K562 (cell line): Measurements from ENCODE around the gene FIGNL1. TPM values are rescaled to one million over a fixed set of nuclear protein-coding genes. Genes with fewer than 3 reads are reported as not detected.

ENCODE experiments used
- ATAC-seq: fragments of 200-7000 bp; cut with Tn5 transposase; 3 replicates; pipeline ENCODE4 v1.9.1; 2020; ENCODE audit warnings: moderate library complexity
- BruUV-seq: library from RNA; stranded (reverse); fragments of 400-500 nt; replicated peaks from 2 replicates; lab custom pipeline; 2021; lab: Mats Ljungman, UMichigan
- CTCF ChIA-PET: fragments of 300-600 bp; formaldehyde crosslinking; extraction: SDS; loops from one replicate; lab custom pipeline; 2021; ENCODE audit warnings: low intra/inter-chr PET ratio; lab: Yijun Ruan, JAX
- POLR2A ChIA-PET: fragments of 300-600, 350-650 bp; sonication (Branson Sonifier 250); formaldehyde crosslinking; extraction: SDS; loops from one replicate; lab custom pipeline; 2021; ENCODE audit warnings: antibody characterized with exemption, inconsistent platforms; lab: Yijun Ruan, JAX
- DNase-seq, 4 experiments: peaks; one replicate each; pipeline versions ENCODE4 v3.0.0 to v3.0.0-alpha.2; 2011 to 2018; ENCODE audit warnings: low spot score in 3 of 4, mixed read lengths in 3 of 4; ENCODE audit errors: extremely low read depth in 1 of 4
- FAIRE-seq: peaks from 2 replicates; lab custom pipeline; 2011; peaks lifted over from hg19 to GRCh38; lab: Jason Lieb, UNC
- H2AFZ ChIP-seq: 2 replicates; pipeline ENCODE4 v1.6.0; 2011; ENCODE audit warnings: low read depth, low read length, control low read depth, inconsistent platforms
- H3K27ac ChIP-seq: fragments of 200-600 bp; 3 replicates; pipeline ENCODE4 v1.8.0; 2011; ENCODE audit warnings: low read depth, mild to moderate bottlenecking, control low read depth, inconsistent platforms, low read length, moderate library complexity, mixed read lengths; ENCODE audit errors: extremely low read depth
- H3K27me3 ChIP-seq, 2 experiments: fragments of 300-600 bp in 1 of 2; 2 replicates in 1 of 2; 3 replicates in 1 of 2; pipeline versions ENCODE4 v1.6.0 to v1.8.0; 2011; ENCODE audit warnings: inconsistent platforms in 2 of 2, low read length in 2 of 2, mild to moderate bottlenecking in 1 of 2, mixed read lengths in 1 of 2, moderate library complexity in 1 of 2; ENCODE audit not compliant: control insufficient read depth in 2 of 2, insufficient read depth in 2 of 2
- H3K36me3 ChIP-seq: fragments of 300-600 bp; 3 replicates; pipeline ENCODE4 v1.8.0; 2011; ENCODE audit warnings: mild to moderate bottlenecking, low read length, inconsistent platforms; ENCODE audit not compliant: control insufficient read depth, insufficient read depth
- H3K4me1 ChIP-seq, 2 experiments: fragments of 200-600 bp in 1 of 2; replicated peaks in 1 of 2; 2 replicates in 1 of 2; 3 replicates in 1 of 2; pipeline versions ENCODE4 v1.5.1 to v1.8.0; 2011; ENCODE audit warnings: inconsistent platforms in 2 of 2, low read length in 2 of 2, mild to moderate bottlenecking in 1 of 2, mixed read lengths in 1 of 2, moderate library complexity in 1 of 2; ENCODE audit not compliant: control insufficient read depth in 2 of 2, insufficient read depth in 2 of 2
- H3K4me2 ChIP-seq: 2 replicates; pipeline ENCODE4 v1.6.1; 2011; ENCODE audit warnings: low read length, control low read depth, inconsistent platforms, mixed read lengths; ENCODE audit not compliant: insufficient read depth
- H3K4me3 ChIP-seq: fragments of 200-600 bp; sonication (generic), shearing (Covaris generic); 2 replicates; pipeline ENCODE4 v1.5.1; 2016; ENCODE audit warnings: control low read depth, inconsistent platforms
- H3K79me2 ChIP-seq: fragments of 200-600 bp; 3 replicates; pipeline ENCODE4 v1.8.0; 2011; ENCODE audit warnings: low read length, inconsistent platforms; ENCODE audit not compliant: control insufficient read depth, insufficient read depth
- H3K9ac ChIP-seq, 2 experiments: 2 replicates each; pipeline versions ENCODE4 v1.6.0 to v1.6.1; 2011; ENCODE audit warnings: low read depth in 2 of 2, low read length in 2 of 2, control low read depth in 1 of 2, inconsistent platforms in 1 of 2, mild to moderate bottlenecking in 1 of 2, mixed read lengths in 1 of 2; ENCODE audit not compliant: insufficient read depth in 1 of 2
- H3K9me1 ChIP-seq: one replicate; pipeline ENCODE4 v1.6.0; 2011; ENCODE audit warnings: inconsistent platforms, mild to moderate bottlenecking, low read length, moderate library complexity; ENCODE audit not compliant: control insufficient read depth, insufficient read depth
- H3K9me3 ChIP-seq: replicated peaks from 2 replicates; pipeline ENCODE4 v1.5.1; 2011; ENCODE audit warnings: low read depth, low read length, inconsistent platforms; ENCODE audit not compliant: control insufficient read depth, insufficient read depth
- H4K20me1 ChIP-seq: replicated peaks from 2 replicates; pipeline ENCODE4 v1.6.1; 2011; ENCODE audit warnings: low read length, inconsistent platforms, mixed read lengths; ENCODE audit not compliant: control insufficient read depth, insufficient read depth
- CEBPG ChIP-seq, 3 experiments: fragments of 200-800 bp in 1 of 3; sonication (Bioruptor generic) in 1 of 3; sonication (generic) in 1 of 3; formaldehyde crosslinking in 1 of 3; IDR thresholded peaks in 2 of 3; conservative IDR thresholded peaks in 1 of 3; 2 replicates each; pipeline versions ENCODE4 v1.6.1 to v1.8.0; 2016 to 2022; ENCODE audit warnings: missing compliant biosample characterization in 2 of 3, missing genetic modification characterization in 2 of 3, mild to moderate bottlenecking in 1 of 3, missing genetic modification reagents in 1 of 3
- KDM5B ChIP-seq: fragments of 200-600 bp; sonication (generic); IDR thresholded peaks from 2 replicates; pipeline ENCODE4 v1.6.1; 2012; ENCODE audit warnings: low read depth, mild to moderate bottlenecking, moderate library complexity, low read length, control low read depth, inconsistent platforms; ENCODE audit not compliant: insufficient replicate concordance
- NBN ChIP-seq: fragments of 450-650 bp; IDR thresholded peaks from 2 replicates; pipeline ENCODE4 v1.6.1; 2016; ENCODE audit warnings: low read depth, mild to moderate bottlenecking
- NFXL1 ChIP-seq: fragments of 450-650 bp; formaldehyde crosslinking; IDR thresholded peaks from 2 replicates; pipeline ENCODE4 v1.4.0; 2021; ENCODE audit warnings: mild to moderate bottlenecking
- RFX1 ChIP-seq: fragments of 450-650 bp; IDR thresholded peaks from 2 replicates; pipeline ENCODE4 v1.6.1; 2016; ENCODE audit warnings: mild to moderate bottlenecking, moderate library complexity
- ZEB2 ChIP-seq: fragments of 450-650 bp; IDR thresholded peaks from 2 replicates; pipeline ENCODE4 v1.6.1; 2016
- WGBS: fragments of 100-300 bp; shearing (Covaris generic); methylation state at CpG from one replicate; pipeline ENCODE4 v1.1.6; 2016; ENCODE audit warnings: low coverage, mixed read lengths; ENCODE audit not compliant: insufficient coverage; ENCODE audit errors: missing lambda C conversion rate; 5-methylcytosine and 5-hydroxymethylcytosine counted together
- in situ Hi-C: fragments of 300-500 bp; cut with MboI; formaldehyde crosslinking; loops from 4 replicates; pipeline ENCODE4 v1.15.0; 2018; ENCODE audit warnings: inconsistent platforms, mixed read lengths
- intact Hi-C: fragments of 100-400 bp; cut with micrococcal nuclease; formaldehyde crosslinking; loops from 2 replicates; pipeline ENCODE4 v1.14.2; 2022
- polyA plus RNA-seq, 8 experiments: library from polyadenylated mRNA; depleted of rRNA in 4 of 8; stranded (reverse) in 5 of 8; unstranded in 3 of 8; fragments of >200 nt; fragmentation: Nextera tagmentation in 2 of 8; fragmentation: Illumina TruSeq in 1 of 8; extraction: Ambion mirVana in 2 of 8; extraction: Trizol in 1 of 8; gene quantifications; 2 replicates each; pipeline versions ENCODE4 v1.2.1 to v1.2.3, GENCODE V29; 2011 to 2014; ENCODE audit warnings: inconsistent platforms in 1 of 8, missing spikeins in 1 of 8
- total RNA-seq, 7 experiments: library from RNA; depleted of rRNA in 6 of 7; stranded (reverse); fragments of >200 nt in 6 of 7; fragmentation: Illumina TruSeq in 2 of 7; extraction: Trizol in 2 of 7; gene quantifications; 2 replicates each; pipeline versions ENCODE4 v1.2.1 to v1.2.3, GENCODE V29; 2011 to 2021; ENCODE audit warnings: low replicate concordance in 1 of 7
- TF ChIP-seq, protein P1 (sequence below): fragments of 450-650 bp; IDR thresholded peaks from 2 replicates; pipeline ENCODE4 v1.6.1; 2017; ENCODE audit warnings: antibody characterized with exemption

FIGNL1 gene
- total and polyA plus RNA-seq, 9 of the 15 experiments (the other 6 are each of a cell fraction or from before 2014, with no cell fraction given), result 15.5 to 48.3 (median 27.6) TPM

- peaks cover 2 to 5% of the 10 kb centered on the region in 2 experiments; a peak in 1 of 5 replicates for H3K27me3 ChIP-seq
- ATAC-seq (no peak), FAIRE-seq (no peak), DNase-seq (no peak)
- no peak for TF ChIP-seq RFX1
- no peak for TF ChIP-seq CEBPG (CRISPR knock-in tag; IDR thresholded peaks at IDR 0.05)
- no peak for TF ChIP-seq CEBPG (tag; conservative IDR thresholded peaks at IDR 0.05 in 1 of 2, IDR thresholded peaks at IDR 0.05 in 1 of 2)
- TF ChIP-seq NBN, result no peak
- TF ChIP-seq NFXL1 (CRISPR knock-in tag), result no peak
- TF ChIP-seq, protein P1, sequence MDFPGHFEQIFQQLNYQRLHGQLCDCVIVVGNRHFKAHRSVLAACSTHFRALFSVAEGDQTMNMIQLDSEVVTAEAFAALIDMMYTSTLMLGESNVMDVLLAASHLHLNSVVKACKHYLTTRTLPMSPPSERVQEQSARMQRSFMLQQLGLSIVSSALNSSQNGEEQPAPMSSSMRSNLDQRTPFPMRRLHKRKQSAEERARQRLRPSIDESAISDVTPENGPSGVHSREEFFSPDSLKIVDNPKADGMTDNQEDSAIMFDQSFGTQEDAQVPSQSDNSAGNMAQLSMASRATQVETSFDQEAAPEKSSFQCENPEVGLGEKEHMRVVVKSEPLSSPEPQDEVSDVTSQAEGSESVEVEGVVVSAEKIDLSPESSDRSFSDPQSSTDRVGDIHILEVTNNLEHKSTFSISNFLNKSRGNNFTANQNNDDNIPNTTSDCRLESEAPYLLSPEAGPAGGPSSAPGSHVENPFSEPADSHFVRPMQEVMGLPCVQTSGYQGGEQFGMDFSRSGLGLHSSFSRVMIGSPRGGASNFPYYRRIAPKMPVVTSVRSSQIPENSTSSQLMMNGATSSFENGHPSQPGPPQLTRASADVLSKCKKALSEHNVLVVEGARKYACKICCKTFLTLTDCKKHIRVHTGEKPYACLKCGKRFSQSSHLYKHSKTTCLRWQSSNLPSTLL, result no peak
- no peak for TF ChIP-seq ZEB2
- no peak for TF ChIP-seq KDM5B
- H2AFZ ChIP-seq, result no peak overlapping the region
- ChIA-PET CTCF (no interaction called here), POLR2A (no interaction called here)
- no peak overlapping the region for H3K27ac ChIP-seq
- intact Hi-C loops (no loop called here), in situ Hi-C loops (no loop called here)
- no peaks in the 10 kb centered on the region for H3K4me1 ChIP-seq
- no peaks in the 10 kb centered on the region for H3K36me3 ChIP-seq
- H3K9me1 ChIP-seq, result no peaks in the 10 kb centered on the region
- H3K4me2 ChIP-seq, result no peak overlapping the region
- H3K79me2 ChIP-seq, result no peaks in the 10 kb centered on the region
- H3K4me3 ChIP-seq, result no peak overlapping the region
- WGBS, result 13% methylated on average over 6 of the region's 6 CpGs
- no peak overlapping the region for H3K9ac ChIP-seq
- H3K9me3 ChIP-seq, result no peaks in the 10 kb centered on the region
- H4K20me1 ChIP-seq, result 0 out of 2 replicates have a peak, but pooled peaks cover 4% of the 10 kb centered on the region
- no TSS peak for BruUV-seq
Observed at GRCh38 chr7:50425318-50425717, 24.8 kb downstream of the FIGNL1 start.
